NCI-H524 treated with DMSO at 0.1 percent for 48 hours (cell line): Measurements from ENCODE around the gene BDP1.
"Not testable (repeated sequence)": the region's sequence is repeated elsewhere in the genome, so short reads cannot be mapped to it uniquely, and the experiment has no call there.

Experiments used
- DNase-seq: peaks from one replicate; lab custom pipeline; 2025; lab: John Stamatoyannopoulos, UW

Gene BDP1

GRCh38 chr5:71471193-71471592 lies 15.7 kb downstream of the BDP1 start:
- no peak for DNase-seq

- no peak for DNase-seq
Measured at GRCh38 chr5:71475788-71476384, 20.4 kb downstream of the BDP1 start.

- no peak for DNase-seq
Measured at GRCh38 chr5:71481441-71481840, 26.0 kb downstream of the BDP1 start.

GRCh38 chr5:71482132-71482531 lies 26.7 kb downstream of the BDP1 start:
- DNase-seq, result no peak

GRCh38 chr5:71483355-71483754 lies 27.9 kb downstream of the BDP1 start:
- DNase-seq, result no peak

GRCh38 chr5:71492817-71493615 lies 37.6 kb downstream of the BDP1 start:
- DNase-seq, result no peak

GRCh38 chr5:71494202-71494601 lies 38.8 kb downstream of the BDP1 start:
- not testable (repeated sequence) for DNase-seq

GRCh38 chr5:71498756-71499155 lies 43.3 kb downstream of the BDP1 start:
- DNase-seq, result not testable (repeated sequence)

GRCh38 chr5:71503536-71503935 lies 48.1 kb downstream of the BDP1 start:
- no peak for DNase-seq

- no peak for DNase-seq
Measured at GRCh38 chr5:71522151-71522550, 66.7 kb downstream of the BDP1 start.

- DNase-seq, result not testable (repeated sequence)
Measured at GRCh38 chr5:71525611-71526010, 70.2 kb downstream of the BDP1 start.

- no peak for DNase-seq
Measured at GRCh38 chr5:71528206-71528605, 72.8 kb downstream of the BDP1 start.

GRCh38 chr5:71529682-71530081 lies 74.2 kb downstream of the BDP1 start:
- DNase-seq, result no peak

- no peak for DNase-seq
Measured at GRCh38 chr5:71533142-71533541, 77.7 kb downstream of the BDP1 start.

- no peak for DNase-seq
Measured at GRCh38 chr5:71533615-71534014, 78.2 kb downstream of the BDP1 start.

GRCh38 chr5:71537687-71538086 lies 82.2 kb downstream of the BDP1 start:
- DNase-seq, result no peak

- DNase-seq, result not testable (repeated sequence)
Measured at GRCh38 chr5:71550885-71551284, 95.4 kb downstream of the BDP1 start.

- not testable (repeated sequence) for DNase-seq
Measured at GRCh38 chr5:71551582-71551981, 96.1 kb downstream of the BDP1 start.

GRCh38 chr5:71552026-71552749 lies 96.7 kb downstream of the BDP1 start:
- not testable (repeated sequence) for DNase-seq

- DNase-seq, result no peak
Measured at GRCh38 chr5:71563161-71563560, 107.7 kb downstream of the BDP1 start.

- DNase-seq, result no peak
Measured at GRCh38 chr5:71564895-71565294, 109.4 kb downstream of the BDP1 start.

- no peak for DNase-seq
Measured at GRCh38 chr5:71569748-71570509, 114.5 kb downstream of the BDP1 start.
